Ectodermal cell (in vitro differentiated cells): ENCODE data around the gene TACC3.

Source experiments
- H3K27ac ChIP-seq: 2 replicates; pipeline ENCODE4 v1.7.0; 2013; ENCODE audit warnings: mild to moderate bottlenecking, low read depth, low read length; ENCODE audit not compliant: insufficient read depth, poor library complexity, severe bottlenecking
- H3K27me3 ChIP-seq: 2 replicates; pipeline ENCODE4 v1.7.0; 2013; ENCODE audit warnings: mild to moderate bottlenecking, low read length; ENCODE audit not compliant: insufficient read depth, control insufficient read depth, poor library complexity, severe bottlenecking
- H3K36me3 ChIP-seq: one replicate; pipeline ENCODE4 v1.7.0; 2013; ENCODE audit warnings: low read length; ENCODE audit not compliant: control insufficient read depth, insufficient read depth
- H3K4me1 ChIP-seq: one replicate; pipeline ENCODE4 v1.7.0; 2013; ENCODE audit warnings: low read length; ENCODE audit not compliant: control insufficient read depth, insufficient read depth
- H3K4me3 ChIP-seq: 2 replicates; pipeline ENCODE4 v1.7.0; 2013; ENCODE audit warnings: low read depth, low read length, control low read depth; ENCODE audit not compliant: insufficient read depth
- H3K9me3 ChIP-seq: 2 replicates; pipeline ENCODE4 v1.7.0; 2013; ENCODE audit warnings: mild to moderate bottlenecking, low read length, moderate library complexity; ENCODE audit not compliant: control insufficient read depth
- WGBS, 2 experiments: methylation state at CpG; one replicate each; pipeline ENCODE4 v1.1.7; 2013; ENCODE audit warnings: missing lambda C conversion rate in 2 of 2; 5-methylcytosine and 5-hydroxymethylcytosine counted together

Gene TACC3

GRCh38 chr4:1737666-1738065, 16.3 kb downstream of the TACC3 start:
- Histone ChIP-seq H3K27ac (no peak overlapping the region), H3K9me3 (peaks cover 4% of the 10 kb centered on the region), H3K36me3 (peaks cover 88% of the 10 kb centered on the region), H3K27me3 (no peaks in the 10 kb centered on the region), H3K4me1 (no peaks in the 10 kb centered on the region), H3K4me3 (no peak overlapping the region)
- WGBS, 2 experiments, result 97 to 98% methylated on average over 15 of the region's 15 CpGs

GRCh38 chr4:1738410-1738809, 17.1 kb downstream of the TACC3 start:
- Histone ChIP-seq H3K4me3 (no peak overlapping the region), H3K36me3 (peaks cover 82% of the 10 kb centered on the region)
- 95 to 96% methylated on average over 4 of the region's 4 CpGs for WGBS, 2 experiments

GRCh38 chr4:1739358-1739757, 18.0 kb downstream of the TACC3 start:
- Histone ChIP-seq H3K36me3 (peaks cover 89% of the 10 kb centered on the region), H3K4me3 (no peak overlapping the region), H3K27me3 (no peaks in the 10 kb centered on the region)

More at GRCh38 chr4:1738410-1738809, 17.1 kb downstream of the TACC3 start:
- peaks cover 4% of the 10 kb centered on the region for H3K9me3 ChIP-seq
- no peaks in the 10 kb centered on the region for H3K4me1 ChIP-seq
- H3K27me3 ChIP-seq, result no peaks in the 10 kb centered on the region
- no peak overlapping the region for H3K27ac ChIP-seq

GRCh38 chr4:1740021-1740545, 18.8 kb downstream of the TACC3 start:
- 97 to 98% methylated on average over 22 of the region's 22 CpGs for WGBS, 2 experiments
- H3K9me3 ChIP-seq, result peaks cover 4% of the 10 kb centered on the region
- H3K27ac ChIP-seq, result no peak overlapping the region
- no peaks in the 10 kb centered on the region for H3K4me1 ChIP-seq
- no peaks in the 10 kb centered on the region for H3K27me3 ChIP-seq
- H3K4me3 ChIP-seq, result no peak overlapping the region
- H3K36me3 ChIP-seq, result peaks cover 89% of the 10 kb centered on the region

More at GRCh38 chr4:1739358-1739757, 18.0 kb downstream of the TACC3 start:
- Histone ChIP-seq H3K9me3 (peaks cover 4% of the 10 kb centered on the region), H3K27ac (no peak overlapping the region), H3K4me1 (no peaks in the 10 kb centered on the region)
- 95 to 96% methylated on average over 9 of the region's 9 CpGs for WGBS, 2 experiments

- WGBS, 2 experiments, result 92% methylated on average over 17 of the region's 17 CpGs
- Histone ChIP-seq H3K27me3 (no peaks in the 10 kb centered on the region), H3K9me3 (peaks cover 4% of the 10 kb centered on the region), H3K4me1 (no peaks in the 10 kb centered on the region), H3K36me3 (peaks cover 80% of the 10 kb centered on the region), H3K27ac (no peak overlapping the region), H3K4me3 (no peak overlapping the region)
Measured at GRCh38 chr4:1741208-1741607, 19.9 kb downstream of the TACC3 start.

- 86 to 88% methylated on average over 12 of the region's 12 CpGs for WGBS, 2 experiments
- H3K4me3 ChIP-seq, result no peak overlapping the region
- no peaks in the 10 kb centered on the region for H3K9me3 ChIP-seq
- no peak overlapping the region for H3K27ac ChIP-seq
- H3K4me1 ChIP-seq, result peaks cover 11% of the 10 kb centered on the region
- peaks cover 56% of the 10 kb centered on the region for H3K36me3 ChIP-seq
- peaks cover 3% of the 10 kb centered on the region for H3K27me3 ChIP-seq
Measured at GRCh38 chr4:1743551-1743950, 22.2 kb downstream of the TACC3 start.

GRCh38 chr4:1743975-1744374, 22.7 kb downstream of the TACC3 start:
- Histone ChIP-seq H3K27ac (no peak overlapping the region), H3K36me3 (peaks cover 52% of the 10 kb centered on the region), H3K9me3 (no peaks in the 10 kb centered on the region), H3K4me1 (peaks cover 12% of the 10 kb centered on the region), H3K27me3 (peaks cover 3% of the 10 kb centered on the region), H3K4me3 (no peak overlapping the region)
- 93 to 95% methylated on average over 6 of the region's 6 CpGs for WGBS, 2 experiments

- H3K4me1 ChIP-seq, result peaks cover 12% of the 10 kb centered on the region
- 91 to 96% methylated on average over 14 of the region's 14 CpGs for WGBS, 2 experiments
- peaks cover 3% of the 10 kb centered on the region for H3K27me3 ChIP-seq
- no peak overlapping the region for H3K27ac ChIP-seq
- H3K4me3 ChIP-seq, result no peak overlapping the region
- peaks cover 46% of the 10 kb centered on the region for H3K36me3 ChIP-seq
- no peaks in the 10 kb centered on the region for H3K9me3 ChIP-seq
Measured at GRCh38 chr4:1744552-1744951, 23.2 kb downstream of the TACC3 start.

- Histone ChIP-seq H3K9me3 (no peaks in the 10 kb centered on the region), H3K4me1 (peaks cover 12% of the 10 kb centered on the region), H3K27me3 (peaks cover 3% of the 10 kb centered on the region), H3K36me3 (peaks cover 41% of the 10 kb centered on the region), H3K27ac (no peak overlapping the region), H3K4me3 (no peak overlapping the region)
- WGBS, 2 experiments, result 91 to 93% methylated on average over 13 of the region's 13 CpGs
Measured at GRCh38 chr4:1745165-1745564, 23.8 kb downstream of the TACC3 start.

- H3K9me3 ChIP-seq, result no peaks in the 10 kb centered on the region
- no peak overlapping the region for H3K27ac ChIP-seq
- H3K4me1 ChIP-seq, result peaks cover 12% of the 10 kb centered on the region
- peaks cover 37% of the 10 kb centered on the region for H3K36me3 ChIP-seq
- H3K27me3 ChIP-seq, result peaks cover 3% of the 10 kb centered on the region
- 84% methylated on average over 12 of the region's 12 CpGs for WGBS, 2 experiments
- no peak overlapping the region for H3K4me3 ChIP-seq
Measured at GRCh38 chr4:1745697-1746096, 24.4 kb downstream of the TACC3 start.

GRCh38 chr4:1746265-1746691, 25.0 kb downstream of the TACC3 start:
- 27 to 28% methylated on average over 17 of the region's 17 CpGs for WGBS, 2 experiments
- Histone ChIP-seq H3K36me3 (peaks cover 31% of the 10 kb centered on the region), H3K27me3 (peaks cover 3% of the 10 kb centered on the region), H3K9me3 (no peaks in the 10 kb centered on the region), H3K4me3 (no peak overlapping the region), H3K27ac (no peak overlapping the region), H3K4me1 (peaks cover 12% of the 10 kb centered on the region)
